GM21381 (cell line): ENCODE data around the gene C14orf93.

Experiments used
- ATAC-seq: cut with Tn5 transposase; IDR thresholded peaks from one replicate; pipeline ENCODE4 v1.9.1; 2021; ENCODE audit warnings: mild to moderate bottlenecking, moderate library complexity; ENCODE audit not compliant: unreplicated experiment

The C14orf93 gene, protein sequence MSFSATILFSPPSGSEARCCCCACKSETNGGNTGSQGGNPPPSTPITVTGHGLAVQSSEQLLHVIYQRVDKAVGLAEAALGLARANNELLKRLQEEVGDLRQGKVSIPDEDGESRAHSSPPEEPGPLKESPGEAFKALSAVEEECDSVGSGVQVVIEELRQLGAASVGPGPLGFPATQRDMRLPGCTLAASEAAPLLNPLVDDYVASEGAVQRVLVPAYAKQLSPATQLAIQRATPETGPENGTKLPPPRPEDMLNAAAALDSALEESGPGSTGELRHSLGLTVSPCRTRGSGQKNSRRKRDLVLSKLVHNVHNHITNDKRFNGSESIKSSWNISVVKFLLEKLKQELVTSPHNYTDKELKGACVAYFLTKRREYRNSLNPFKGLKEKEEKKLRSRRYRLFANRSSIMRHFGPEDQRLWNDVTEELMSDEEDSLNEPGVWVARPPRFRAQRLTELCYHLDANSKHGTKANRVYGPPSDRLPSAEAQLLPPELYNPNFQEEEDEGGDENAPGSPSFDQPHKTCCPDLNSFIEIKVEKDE

DNA sequence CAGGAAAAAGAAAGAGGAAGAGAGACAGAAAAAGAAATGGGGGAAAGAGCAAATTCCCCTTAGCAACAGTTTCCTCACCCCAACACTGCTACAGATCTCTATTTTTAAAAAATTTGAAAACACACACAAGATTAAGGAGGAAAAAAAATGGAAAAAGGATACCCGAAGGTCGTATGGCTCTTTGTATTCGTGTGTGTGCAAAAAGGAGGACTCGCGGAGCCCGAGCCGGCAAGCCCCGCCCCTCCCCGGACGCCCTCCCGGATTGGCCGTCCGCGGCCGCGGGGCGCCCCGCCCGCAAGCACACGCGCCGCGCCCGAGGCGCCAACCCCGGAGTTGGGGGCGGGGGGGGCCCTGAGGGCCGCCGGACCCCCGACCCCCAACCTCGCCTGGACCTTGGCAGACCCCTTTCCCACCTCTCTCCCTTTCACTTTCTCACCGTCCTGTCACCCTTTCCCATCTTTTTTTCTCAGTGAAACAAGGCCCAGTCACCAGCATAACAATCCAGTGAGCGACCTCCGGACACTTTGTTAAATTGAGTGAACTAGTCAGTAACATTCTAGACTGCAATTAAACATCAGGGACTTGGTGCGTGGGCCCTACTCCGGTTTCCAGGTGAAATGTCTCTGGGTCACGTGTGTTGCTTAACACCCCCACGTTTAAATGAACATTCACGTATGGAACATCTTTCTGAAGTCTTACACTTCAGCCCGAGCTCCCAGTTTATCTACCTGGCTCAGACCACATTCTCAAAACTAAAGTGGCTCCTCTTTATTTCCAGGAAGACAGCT, at the start of gene C14orf93:
C14orf93 (minus strand) TSS at position 205 of the 788 bp plus-strand sequence. CDS start 11,120 bp downstream, outside the sequence.
- ATAC-seq = peak; percentile 38

GRCh38 chr14:23058654-23059504, 48.9 kb upstream of the C14orf93 start:
- no peak for ATAC-seq

DNA sequence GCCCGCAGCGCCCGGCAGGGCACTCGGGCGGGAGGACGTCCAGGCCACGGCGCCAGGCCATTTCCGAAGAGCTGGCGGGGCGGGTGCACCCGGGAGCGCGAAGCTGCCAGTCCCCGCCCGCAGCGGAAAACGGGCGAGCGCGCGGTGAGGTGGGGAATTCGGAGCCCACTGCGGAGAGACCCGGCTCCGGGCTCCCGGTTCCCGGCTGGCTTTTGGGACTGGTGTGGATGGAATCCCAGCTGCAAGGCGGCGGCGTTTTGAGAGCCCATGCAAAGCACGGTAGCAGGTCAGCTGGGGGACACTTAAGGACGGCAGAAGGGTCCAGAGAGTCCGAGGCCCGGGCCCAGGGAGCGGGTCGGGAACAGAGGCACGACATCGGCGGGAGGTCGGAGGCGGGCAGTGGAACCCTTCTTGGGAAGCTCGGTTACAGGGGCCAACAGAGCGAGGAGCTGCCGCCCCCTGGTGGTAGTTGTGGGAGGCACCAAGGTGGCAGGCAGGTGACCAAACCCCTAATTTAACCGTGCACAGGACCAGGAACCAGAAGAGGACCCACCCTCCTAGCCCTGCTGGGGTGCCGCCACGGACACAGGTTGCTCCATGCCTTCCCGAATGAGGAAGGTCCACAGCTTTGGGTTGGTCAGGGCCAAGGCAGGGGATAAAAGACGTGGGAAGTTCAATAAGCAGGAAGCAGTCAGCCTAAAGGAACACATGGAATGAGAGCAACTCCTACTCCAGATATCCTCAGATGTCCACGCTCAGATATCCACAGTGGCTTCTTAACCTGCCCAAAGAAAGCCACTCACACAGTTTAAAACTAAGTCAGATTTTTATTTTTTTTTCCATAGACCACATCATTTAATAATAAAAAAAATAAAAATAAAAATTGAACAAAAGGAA, 48.1 kb upstream of the C14orf93 start:
- peak; percentile 57 for ATAC-seq

DNA sequence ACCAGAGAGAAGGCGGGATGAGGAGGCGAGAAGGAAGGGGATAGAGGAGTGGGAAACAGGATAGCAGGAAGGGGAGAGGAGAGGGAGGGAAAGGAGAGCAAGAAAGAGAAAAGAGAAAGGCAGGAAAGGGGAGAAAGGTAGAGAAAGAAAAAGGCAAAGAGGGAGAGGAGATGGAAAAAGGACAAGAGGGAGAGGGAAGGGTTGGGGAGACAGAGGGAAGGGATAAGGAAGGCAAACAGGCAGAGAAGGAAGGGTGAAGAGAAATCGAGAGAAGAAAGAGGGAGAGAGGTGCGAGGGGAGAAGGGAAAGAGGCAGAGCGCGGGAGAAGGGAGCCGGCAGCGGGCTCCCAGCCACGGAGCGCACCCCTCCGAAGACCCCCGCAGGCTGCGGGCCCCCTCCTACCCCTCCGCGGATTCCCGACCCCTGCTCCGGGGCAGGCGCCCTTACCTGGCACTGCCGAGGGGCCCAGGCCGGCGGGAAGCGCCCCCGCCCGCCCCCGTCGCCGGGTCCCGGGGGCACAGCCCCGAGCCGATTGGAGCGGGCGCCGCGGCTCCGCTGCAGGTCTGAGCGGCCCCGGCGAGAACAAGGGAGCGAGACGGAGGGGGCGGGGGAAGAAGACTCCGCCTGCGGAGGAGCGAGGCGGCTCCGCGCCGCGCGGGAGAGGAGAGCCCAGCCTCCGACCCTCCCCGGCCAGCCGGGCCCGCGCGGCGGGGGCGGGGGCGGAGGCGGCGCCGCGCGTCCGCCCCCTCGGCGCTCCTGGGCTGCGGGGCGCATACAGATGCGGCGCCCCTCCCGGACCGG, 47.2 kb upstream of the C14orf93 start, which contains the start of gene CDH24:
CDH24 (minus strand) TSS at position 565 of the 801 bp plus-strand sequence. CDS start 1,787 bp downstream, outside the sequence.
- peak; percentile 43 for ATAC-seq

- peak; percentile 48 for ATAC-seq
These were observed 46.4 kb upstream of the C14orf93 start for GRCh38 chr14:23056145-23056955.

GRCh38 chr14:23055621-23056144, 45.7 kb upstream of the C14orf93 start:
- no peak for ATAC-seq

DNA sequence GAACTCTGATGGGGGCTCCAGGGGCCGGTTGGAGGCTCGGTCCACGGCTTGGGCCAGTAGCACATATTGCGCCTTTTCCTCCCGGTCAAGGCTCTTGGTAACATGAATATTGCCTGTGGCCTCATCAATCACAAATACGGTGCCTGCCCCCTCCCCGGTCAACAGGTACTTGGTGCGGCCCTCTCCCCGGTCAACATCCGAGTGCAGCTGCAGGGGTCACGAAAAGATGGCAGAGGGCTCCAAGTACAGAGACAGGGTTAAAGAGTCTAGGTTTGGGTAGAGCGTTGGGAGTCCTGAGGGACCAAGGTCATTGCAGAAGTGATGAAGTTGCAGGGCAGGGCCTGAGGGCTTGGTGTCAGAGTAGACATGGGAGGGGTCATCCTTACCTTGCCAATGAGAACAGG, 45.2 kb upstream of the C14orf93 start:
- no peak for ATAC-seq

- no peak for ATAC-seq
These were observed 44.3 kb upstream of the C14orf93 start for GRCh38 chr14:23054000-23054811.

DNA sequence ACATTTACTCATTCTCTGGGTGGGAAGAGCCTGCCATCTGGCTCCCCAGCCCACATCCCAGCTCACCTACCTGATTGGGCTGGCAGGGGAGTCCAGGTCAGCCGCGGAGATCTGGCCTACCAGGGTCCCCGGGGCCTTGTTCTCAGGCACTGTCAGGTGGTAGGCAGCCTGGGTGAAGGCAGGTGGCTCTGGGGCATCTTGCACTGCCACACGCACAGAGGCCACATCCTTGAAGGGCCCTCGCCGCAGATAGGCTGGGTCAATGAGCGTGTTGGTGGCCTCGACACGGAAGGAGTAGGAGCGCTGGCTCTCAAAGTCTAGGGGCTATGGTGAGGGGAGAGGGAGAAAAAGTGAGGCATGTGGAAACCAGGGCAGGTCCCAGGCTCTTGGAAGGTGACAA, 43.5 kb upstream of the C14orf93 start:
- ATAC-seq = no peak

DNA sequence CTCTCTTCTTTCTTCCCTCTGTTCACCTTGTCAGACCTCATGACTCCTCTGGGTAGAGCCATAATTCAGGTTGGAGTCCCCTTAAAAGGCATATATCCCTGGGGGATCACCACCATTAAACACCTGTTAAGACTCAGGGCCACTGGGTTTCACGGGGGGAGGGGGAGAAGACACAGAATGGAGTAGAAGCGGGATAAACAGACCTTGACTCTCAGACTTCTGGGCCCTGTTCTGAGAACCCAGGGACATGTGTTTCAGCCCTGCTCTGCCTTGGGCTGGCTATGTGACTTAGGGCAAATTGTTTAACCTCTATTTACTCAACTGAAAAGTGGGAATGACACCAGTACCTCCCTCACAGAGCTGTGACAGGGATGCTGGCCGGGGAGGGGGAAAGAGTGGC, 42.7 kb upstream of the C14orf93 start:
- ATAC-seq = no peak

GRCh38 chr14:23052182-23052623, 42.3 kb upstream of the C14orf93 start:
- no peak for ATAC-seq

- no peak for ATAC-seq
These were observed 41.5 kb upstream of the C14orf93 start for GRCh38 chr14:23051141-23052057.

DNA sequence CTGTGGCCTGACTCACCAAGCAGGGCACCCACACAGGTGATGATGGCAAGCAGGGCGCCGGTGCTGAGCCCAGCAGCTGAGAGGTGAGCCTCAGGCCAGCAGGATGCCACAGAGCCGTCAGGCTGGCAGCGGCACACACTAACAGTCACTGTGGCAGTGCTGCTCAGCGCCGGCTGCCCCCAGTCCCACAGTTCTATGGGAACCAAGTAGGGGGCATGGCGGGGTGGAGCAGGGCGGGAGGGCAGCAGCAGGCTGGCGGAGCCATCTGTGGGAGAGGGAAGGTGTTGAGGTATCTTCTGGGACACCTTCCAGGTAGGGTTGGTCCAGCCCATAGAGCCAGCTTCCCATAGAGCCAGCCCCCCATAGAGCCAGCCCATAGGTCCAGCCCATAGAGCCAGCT, 39.1 kb upstream of the C14orf93 start:
- no peak for ATAC-seq

DNA sequence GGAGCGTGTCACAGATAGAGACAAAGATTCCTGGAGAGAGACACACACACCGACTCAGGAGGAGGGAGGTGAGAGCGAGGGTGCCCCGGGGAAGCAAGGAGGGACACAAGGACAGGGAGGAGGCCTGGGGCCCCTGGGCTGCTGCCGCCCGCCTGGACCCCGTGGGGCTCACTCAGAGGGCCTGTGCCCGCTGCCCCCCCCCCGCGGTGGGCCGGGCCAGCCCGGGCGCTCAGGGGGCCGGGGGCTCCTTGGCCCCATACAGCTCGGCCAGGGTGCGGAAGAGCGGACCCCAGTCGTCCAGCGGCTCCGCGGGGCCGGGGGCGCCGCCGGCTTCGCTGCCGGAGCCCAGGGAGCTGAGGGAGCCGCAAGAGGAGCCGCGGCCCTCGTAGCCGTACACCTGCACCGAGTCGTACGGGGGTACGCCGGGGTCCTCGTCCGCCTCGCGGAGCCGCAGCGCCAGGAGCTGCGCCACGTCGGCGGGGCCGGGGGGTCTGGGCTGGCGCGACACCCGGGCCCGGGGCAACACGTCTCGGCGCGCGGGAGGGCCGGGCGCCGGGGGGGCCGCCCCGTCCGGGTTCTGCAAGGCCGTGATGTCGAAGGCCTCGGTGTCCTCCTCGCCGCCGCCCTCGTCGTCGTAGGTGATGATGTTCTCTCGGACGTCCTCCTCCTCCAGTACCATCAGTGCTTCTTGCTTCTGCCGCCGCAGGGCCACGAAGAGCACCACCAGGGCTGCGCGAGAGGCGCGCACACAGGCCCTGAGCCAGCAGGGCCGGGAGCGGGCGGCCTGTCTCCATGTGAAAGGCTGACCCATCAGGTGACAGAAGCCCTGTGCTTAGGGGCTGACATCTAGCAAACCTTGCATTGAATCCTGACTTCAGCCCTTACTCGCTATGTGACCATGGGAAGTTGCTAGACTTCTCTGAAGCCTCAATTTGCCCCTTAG, 38.1 kb upstream of the C14orf93 start:
- no peak for ATAC-seq
